Endothelial cell of umbilical vein (primary cell): ENCODE data around the gene WDR38. TPM values are rescaled to one million over a fixed set of nuclear protein-coding genes. Genes with fewer than 3 reads are reported as not detected.

Experiments
- BruUV-seq: library from RNA; stranded (reverse); fragments of 400-500 nt; replicated peaks from 2 replicates; lab custom pipeline; 2021; lab: Mats Ljungman, UMichigan
- CTCF ChIA-PET: fragments of 300-600, 350-600 bp; sonication (Branson Sonifier 250); formaldehyde crosslinking; loops from one replicate; lab custom pipeline; 2021; ENCODE audit warnings: antibody characterized with exemption, inconsistent platforms; lab: Charles Lee
- POLR2A ChIA-PET: fragments of 300-600, 350-600 bp; sonication (Branson Sonifier 250); formaldehyde crosslinking; loops from one replicate; lab custom pipeline; 2021; ENCODE audit warnings: antibody characterized with exemption, inconsistent platforms; lab: Charles Lee
- DNase-seq: peaks from one replicate; pipeline ENCODE4 v3.0.0-alpha.2; 2011; ENCODE audit warnings: low read depth, low spot score
- FAIRE-seq: peaks from 2 replicates; lab custom pipeline; 2011; peaks lifted over from hg19 to GRCh38; lab: Jason Lieb, UNC
- H2AFZ ChIP-seq: 2 replicates; pipeline ENCODE4 v1.6.0; 2012; ENCODE audit warnings: low read depth, low read length, control low read depth, inconsistent platforms
- H3K27ac ChIP-seq: 2 replicates; pipeline ENCODE4 v1.5.1; 2011; ENCODE audit warnings: low read depth, mild to moderate bottlenecking, control low read depth, low read length, moderate library complexity; ENCODE audit not compliant: insufficient read depth
- H3K27me3 ChIP-seq, 2 experiments: 2 replicates each; pipeline versions ENCODE4 v1.6.0 to v1.6.1; 2011; ENCODE audit warnings: low read length in 2 of 2, mixed read lengths in 1 of 2; ENCODE audit not compliant: control insufficient read depth in 2 of 2, insufficient read depth in 2 of 2
- H3K36me3 ChIP-seq, 2 experiments: 2 replicates in 1 of 2; 3 replicates in 1 of 2; pipeline ENCODE4 v1.5.1; 2011; ENCODE audit warnings: low read length in 2 of 2, mild to moderate bottlenecking in 1 of 2, moderate library complexity in 1 of 2; ENCODE audit not compliant: control insufficient read depth in 2 of 2, insufficient read depth in 2 of 2; ENCODE audit errors: extremely low read depth in 1 of 2
- H3K4me1 ChIP-seq: 3 replicates; pipeline ENCODE4 v1.5.1; 2011; ENCODE audit warnings: mild to moderate bottlenecking, low read length; ENCODE audit not compliant: control insufficient read depth, insufficient read depth; ENCODE audit errors: extremely low read depth
- H3K4me2 ChIP-seq: 2 replicates; pipeline ENCODE4 v1.6.1; 2011; ENCODE audit warnings: low read length, control low read depth, mixed read lengths; ENCODE audit not compliant: insufficient read depth
- H3K4me3 ChIP-seq, 3 experiments: fragments of 200-600 bp in 1 of 3; sonication (generic), shearing (Covaris generic) in 1 of 3; replicated peaks in 1 of 3; 2 replicates each; pipeline ENCODE4 v1.5.1; 2011 to 2016; ENCODE audit warnings: control low read depth in 3 of 3, low read length in 3 of 3, mild to moderate bottlenecking in 2 of 3, inconsistent platforms in 1 of 3, low read depth in 1 of 3, moderate library complexity in 1 of 3; ENCODE audit not compliant: insufficient read depth in 1 of 3
- H3K79me2 ChIP-seq: 2 replicates; pipeline ENCODE4 v1.6.0; 2012; ENCODE audit warnings: low read length, inconsistent platforms; ENCODE audit not compliant: control insufficient read depth, insufficient read depth
- H3K9ac ChIP-seq: replicated peaks from 2 replicates; pipeline ENCODE3; 2011; ENCODE audit warnings: low read length, control low read depth; ENCODE audit not compliant: insufficient read depth; ENCODE audit errors: extremely low read depth
- H3K9me1 ChIP-seq: replicated peaks from 3 replicates; pipeline ENCODE4 v1.6.0; 2011; ENCODE audit warnings: mild to moderate bottlenecking, low read length; ENCODE audit not compliant: control insufficient read depth, insufficient read depth; ENCODE audit errors: extremely low read depth
- H3K9me3 ChIP-seq: replicated peaks from 2 replicates; pipeline ENCODE4 v1.5.1; 2012; ENCODE audit warnings: low read length, inconsistent platforms; ENCODE audit not compliant: control insufficient read depth, insufficient read depth
- H4K20me1 ChIP-seq: replicated peaks from 2 replicates; pipeline ENCODE3; 2011; ENCODE audit warnings: mild to moderate bottlenecking, low read length; ENCODE audit not compliant: control insufficient read depth, insufficient read depth; ENCODE audit errors: extremely low read depth
- EZH2 ChIP-seq: IDR thresholded peaks from 2 replicates; pipeline ENCODE4 v1.6.1; 2012; ENCODE audit warnings: borderline replicate concordance, low read depth, mild to moderate bottlenecking, moderate library complexity, low read length, inconsistent platforms; ENCODE audit not compliant: severe bottlenecking
- FOS ChIP-seq: IDR thresholded peaks from 2 replicates; pipeline ENCODE4 v1.6.1; 2011; ENCODE audit warnings: mild to moderate bottlenecking, low read length, moderate library complexity, borderline replicate concordance; ENCODE audit not compliant: insufficient read depth
- GATA2 ChIP-seq: IDR thresholded peaks from 2 replicates; pipeline ENCODE4 v1.7.0; 2011; ENCODE audit warnings: low read depth, mild to moderate bottlenecking, moderate library complexity, mixed read lengths, low read length; ENCODE audit not compliant: insufficient read length, insufficient read depth
- JUN ChIP-seq: IDR thresholded peaks from 2 replicates; pipeline ENCODE4 v1.6.1; 2011; ENCODE audit warnings: borderline replicate concordance, low read depth; ENCODE audit not compliant: insufficient read length, insufficient read depth
- MYC ChIP-seq: IDR thresholded peaks from one replicate; pipeline ENCODE4 v1.6.1; 2011; ENCODE audit warnings: mild to moderate bottlenecking, low read depth, low read length
- POLR2A ChIP-seq: IDR thresholded peaks from 2 replicates; pipeline ENCODE4 v1.6.1; 2012; ENCODE audit warnings: low read depth, mild to moderate bottlenecking, control low read depth, low read length
- POLR2AphosphoS5 ChIP-seq: IDR thresholded peaks from 2 replicates; pipeline ENCODE4 v1.6.1; 2012; ENCODE audit warnings: low read depth, mild to moderate bottlenecking, control low read depth, low read length, moderate library complexity; ENCODE audit not compliant: insufficient read depth
- dilution Hi-C: fragments of 300-500 bp; cut with MboI; formaldehyde crosslinking; loops from one replicate; pipeline ENCODE4 v1.15.0; 2019; ENCODE audit warnings: low sequenced_read_pairs; ENCODE audit not compliant: extremely low pct_ligation_motif_present
- intact Hi-C: fragments of 100-400 bp; cut with micrococcal nuclease; formaldehyde crosslinking; loops from one replicate; pipeline ENCODE4 v1.10.0; 2022
- polyA plus RNA-seq, 4 experiments: library from polyadenylated mRNA; depleted of rRNA in 3 of 4; stranded (reverse) in 3 of 4; unstranded in 1 of 4; fragments of >200 nt; gene quantifications; 2 replicates each; pipeline versions ENCODE4 v1.2.1 to v1.2.3, GENCODE V29; 2011 to 2012; ENCODE audit warnings: missing spikeins in 1 of 4
- total RNA-seq: library from RNA; stranded (reverse); gene quantifications from 2 replicates; pipeline ENCODE4 v1.2.3, GENCODE V29; 2021
- TF ChIP-seq, protein P1 (sequence below), 2 donors: IDR thresholded peaks; 1 replicate in 1 of 2; 2 replicates in 1 of 2; pipeline ENCODE4 v1.5.1; 2011; ENCODE audit warnings: low read length in 2 of 2, mild to moderate bottlenecking in 2 of 2, moderate library complexity in 2 of 2, control low read depth in 1 of 2, inconsistent platforms in 1 of 2, low read depth in 1 of 2; ENCODE audit not compliant: insufficient read depth in 1 of 2; ENCODE audit errors: extremely low read depth in 1 of 2
- TF ChIP-seq, protein P2 (sequence below): IDR thresholded peaks from 2 replicates; pipeline ENCODE4 v1.6.1; 2011; ENCODE audit not compliant: insufficient read depth, insufficient read length

WDR38 gene
- total and polyA plus RNA-seq, 2 donors (not counting 3 experiments of a cell fraction or from before 2014, with no cell fraction given) = not detected

DNA sequence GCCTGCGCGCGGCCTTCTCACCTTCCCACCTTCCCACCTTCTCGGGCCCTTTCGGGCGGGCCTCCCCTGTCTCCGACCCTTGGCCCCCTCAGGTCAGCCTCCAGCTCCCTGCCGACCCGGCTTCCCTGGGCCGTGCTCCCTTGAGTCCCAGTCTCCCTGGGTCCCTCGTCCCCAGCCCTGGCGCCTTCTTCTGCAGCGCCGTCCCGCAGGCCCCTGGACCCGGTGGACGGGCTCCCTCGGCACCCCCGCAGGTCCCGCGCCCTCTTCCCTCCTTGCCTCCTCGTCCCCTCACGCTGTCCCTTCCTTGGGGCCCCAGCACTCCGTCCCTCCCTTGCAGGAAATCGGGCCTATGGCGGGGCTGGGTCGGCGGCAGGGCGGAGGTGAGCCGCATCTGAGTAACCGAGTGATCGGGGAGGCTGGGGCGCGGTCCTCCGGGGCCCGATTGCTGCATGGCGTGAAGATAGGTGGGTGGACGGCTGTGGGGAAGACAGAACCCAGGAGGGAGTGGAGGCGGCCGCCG, 16.3 kb downstream of the WDR38 start:
- Histone ChIP-seq H3K9me1 (no peaks in the 10 kb centered on the region), H3K4me3 (peak overlapping the region; percentile 31 to 97 (median 79)), H2AFZ (no peak overlapping the region), H3K79me2 (peaks cover 65% of the 10 kb centered on the region), H3K4me2 (peak overlapping the region; percentile 96), H3K4me1 (peaks cover 34% of the 10 kb centered on the region), H3K27me3 (no peaks in the 10 kb centered on the region), H3K36me3 (peaks cover 8 to 9% of the 10 kb centered on the region in 2 experiments), H3K9me3 (no peaks in the 10 kb centered on the region), H4K20me1 (peaks cover 7% of the 10 kb centered on the region), H3K9ac (peak overlapping the region; percentile 91), H3K27ac (peak overlapping the region; percentile 75)
- FAIRE-seq = no peak
- TSS peak; percentile 33 for BruUV-seq
- POLR2A ChIA-PET = no interaction called here
- CTCF ChIA-PET = interaction anchor here (4.1 kb wide), 1 partner anchor 17 kb away, joined by 15 read pairs; the partner anchor contains the start of gene WDR38
- TF ChIP-seq, protein P1, sequence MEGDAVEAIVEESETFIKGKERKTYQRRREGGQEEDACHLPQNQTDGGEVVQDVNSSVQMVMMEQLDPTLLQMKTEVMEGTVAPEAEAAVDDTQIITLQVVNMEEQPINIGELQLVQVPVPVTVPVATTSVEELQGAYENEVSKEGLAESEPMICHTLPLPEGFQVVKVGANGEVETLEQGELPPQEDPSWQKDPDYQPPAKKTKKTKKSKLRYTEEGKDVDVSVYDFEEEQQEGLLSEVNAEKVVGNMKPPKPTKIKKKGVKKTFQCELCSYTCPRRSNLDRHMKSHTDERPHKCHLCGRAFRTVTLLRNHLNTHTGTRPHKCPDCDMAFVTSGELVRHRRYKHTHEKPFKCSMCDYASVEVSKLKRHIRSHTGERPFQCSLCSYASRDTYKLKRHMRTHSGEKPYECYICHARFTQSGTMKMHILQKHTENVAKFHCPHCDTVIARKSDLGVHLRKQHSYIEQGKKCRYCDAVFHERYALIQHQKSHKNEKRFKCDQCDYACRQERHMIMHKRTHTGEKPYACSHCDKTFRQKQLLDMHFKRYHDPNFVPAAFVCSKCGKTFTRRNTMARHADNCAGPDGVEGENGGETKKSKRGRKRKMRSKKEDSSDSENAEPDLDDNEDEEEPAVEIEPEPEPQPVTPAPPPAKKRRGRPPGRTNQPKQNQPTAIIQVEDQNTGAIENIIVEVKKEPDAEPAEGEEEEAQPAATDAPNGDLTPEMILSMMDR (IDR thresholded peaks at IDR 0.05; ENCODE audit: extremely low read depth in 1 of 2, insufficient read depth in 1 of 2, low read depth in 1 of 2, low read length in 2 of 2) = no peak
- TF ChIP-seq POLR2AphosphoS5 (no peak), MYC (no peak), FOS (no peak), GATA2 (no peak), EZH2 (no peak), POLR2A (no peak), JUN (no peak)
- TF ChIP-seq, protein P2, sequence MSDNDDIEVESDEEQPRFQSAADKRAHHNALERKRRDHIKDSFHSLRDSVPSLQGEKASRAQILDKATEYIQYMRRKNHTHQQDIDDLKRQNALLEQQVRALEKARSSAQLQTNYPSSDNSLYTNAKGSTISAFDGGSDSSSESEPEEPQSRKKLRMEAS = no peak
- intact Hi-C loops = loop anchor here (1.0 kb wide), 2 partner anchors 72 to 505 kb away; partner anchors contain the start of gene GOLGA1
- dilution Hi-C loops = no loop called here
- peak; percentile 27 for DNase-seq
